Breast epithelium (tissue), 3 donors: Measurements from ENCODE around the gene KANK3.

Experiments used
- CTCF ChIP-seq, 3 donors: fragments of 450-650 bp; IDR thresholded peaks; one replicate each; pipeline ENCODE4 v1.5.1; 2016 to 2017; ENCODE audit warnings: antibody characterized with exemption in 3 of 3, mild to moderate bottlenecking in 3 of 3, moderate library complexity in 3 of 3
- POLR2A ChIP-seq: fragments of 450-650 bp; IDR thresholded peaks from one replicate; pipeline ENCODE4 v1.6.1; 2016; ENCODE audit warnings: antibody characterized with exemption, mild to moderate bottlenecking, moderate library complexity
- POLR2AphosphoS5 ChIP-seq, 3 donors: sonication (generic); formaldehyde crosslinking; IDR thresholded peaks; one replicate each; pipeline ENCODE4 v1.6.1; 2017; ENCODE audit warnings: antibody characterized with exemption in 3 of 3

GRCh38 chr19:8336072-8336569 is 6.9 kb downstream of the KANK3 start:
- no peak for TF ChIP-seq POLR2AphosphoS5 (IDR thresholded peaks at IDR 0.05)
- no peak for TF ChIP-seq CTCF (IDR thresholded peaks at IDR 0.05)
- TF ChIP-seq POLR2A = no peak
